GM12878 (cell line): ENCODE measurements around the gene TREML2.

ENCODE experiments used
- CTCF ChIP-seq, 3 experiments: IDR thresholded peaks in 2 of 3; conservative IDR thresholded peaks in 1 of 3; 2 replicates each; pipeline ENCODE4 v1.5.1; 2011; ENCODE audit warnings: low read depth in 3 of 3, low read length in 3 of 3, mild to moderate bottlenecking in 3 of 3, control low read depth in 2 of 3, moderate library complexity in 2 of 3, inconsistent platforms in 1 of 3, mixed read lengths in 1 of 3; ENCODE audit not compliant: control insufficient read depth in 2 of 3, insufficient read depth in 1 of 3; ENCODE audit errors: extremely low read depth in 1 of 3
- GABPA ChIP-seq: IDR thresholded peaks from 2 replicates; pipeline ENCODE4 v1.6.1; 2014; ENCODE audit warnings: antibody characterized with exemption, low read depth, mild to moderate bottlenecking, inconsistent platforms
- KDM1A ChIP-seq: fragments of 200-600 bp; sonication (generic); IDR thresholded peaks from 2 replicates; pipeline ENCODE4 v1.6.1; 2016; ENCODE audit warnings: borderline replicate concordance
- POLR2A ChIP-seq: IDR thresholded peaks from 2 replicates; pipeline ENCODE4 v1.6.1; 2011; ENCODE audit warnings: low read depth, mild to moderate bottlenecking, low read length
- TF ChIP-seq, protein P1 (sequence below): fragments of 450-650 bp; IDR thresholded peaks from 2 replicates; pipeline ENCODE4 v1.6.1; 2016; ENCODE audit warnings: mild to moderate bottlenecking, moderate library complexity, borderline replicate concordance

GRCh38 chr6:41161851-41162552 lies 38.9 kb downstream of the TREML2 start:
- TF ChIP-seq CTCF (IDR thresholded peaks at IDR 0.05 in 2 of 3, conservative IDR thresholded peaks at IDR 0.05 in 1 of 3; ENCODE audit: control insufficient read depth in 2 of 3, extremely low read depth in 1 of 3, insufficient read depth in 1 of 3, low read depth in 3 of 3, low read length in 3 of 3): no peak
- no peak for TF ChIP-seq KDM1A
- TF ChIP-seq, protein P1, sequence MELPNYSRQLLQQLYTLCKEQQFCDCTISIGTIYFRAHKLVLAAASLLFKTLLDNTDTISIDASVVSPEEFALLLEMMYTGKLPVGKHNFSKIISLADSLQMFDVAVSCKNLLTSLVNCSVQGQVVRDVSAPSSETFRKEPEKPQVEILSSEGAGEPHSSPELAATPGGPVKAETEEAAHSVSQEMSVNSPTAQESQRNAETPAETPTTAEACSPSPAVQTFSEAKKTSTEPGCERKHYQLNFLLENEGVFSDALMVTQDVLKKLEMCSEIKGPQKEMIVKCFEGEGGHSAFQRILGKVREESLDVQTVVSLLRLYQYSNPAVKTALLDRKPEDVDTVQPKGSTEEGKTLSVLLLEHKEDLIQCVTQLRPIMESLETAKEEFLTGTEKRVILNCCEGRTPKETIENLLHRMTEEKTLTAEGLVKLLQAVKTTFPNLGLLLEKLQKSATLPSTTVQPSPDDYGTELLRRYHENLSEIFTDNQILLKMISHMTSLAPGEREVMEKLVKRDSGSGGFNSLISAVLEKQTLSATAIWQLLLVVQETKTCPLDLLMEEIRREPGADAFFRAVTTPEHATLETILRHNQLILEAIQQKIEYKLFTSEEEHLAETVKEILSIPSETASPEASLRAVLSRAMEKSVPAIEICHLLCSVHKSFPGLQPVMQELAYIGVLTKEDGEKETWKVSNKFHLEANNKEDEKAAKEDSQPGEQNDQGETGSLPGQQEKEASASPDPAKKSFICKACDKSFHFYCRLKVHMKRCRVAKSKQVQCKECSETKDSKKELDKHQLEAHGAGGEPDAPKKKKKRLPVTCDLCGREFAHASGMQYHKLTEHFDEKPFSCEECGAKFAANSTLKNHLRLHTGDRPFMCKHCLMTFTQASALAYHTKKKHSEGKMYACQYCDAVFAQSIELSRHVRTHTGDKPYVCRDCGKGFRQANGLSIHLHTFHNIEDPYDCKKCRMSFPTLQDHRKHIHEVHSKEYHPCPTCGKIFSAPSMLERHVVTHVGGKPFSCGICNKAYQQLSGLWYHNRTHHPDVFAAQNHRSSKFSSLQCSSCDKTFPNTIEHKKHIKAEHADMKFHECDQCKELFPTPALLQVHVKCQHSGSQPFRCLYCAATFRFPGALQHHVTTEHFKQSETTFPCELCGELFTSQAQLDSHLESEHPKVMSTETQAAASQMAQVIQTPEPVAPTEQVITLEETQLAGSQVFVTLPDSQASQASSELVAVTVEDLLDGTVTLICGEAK: no peak
- no peak for TF ChIP-seq POLR2A
- no peak for TF ChIP-seq GABPA
